ENCODE data around the gene HOXB4.
A peak's percentile ranks its signal among the peaks of the same experiment; 100 is the strongest.

Gene HOXB4

DNA sequence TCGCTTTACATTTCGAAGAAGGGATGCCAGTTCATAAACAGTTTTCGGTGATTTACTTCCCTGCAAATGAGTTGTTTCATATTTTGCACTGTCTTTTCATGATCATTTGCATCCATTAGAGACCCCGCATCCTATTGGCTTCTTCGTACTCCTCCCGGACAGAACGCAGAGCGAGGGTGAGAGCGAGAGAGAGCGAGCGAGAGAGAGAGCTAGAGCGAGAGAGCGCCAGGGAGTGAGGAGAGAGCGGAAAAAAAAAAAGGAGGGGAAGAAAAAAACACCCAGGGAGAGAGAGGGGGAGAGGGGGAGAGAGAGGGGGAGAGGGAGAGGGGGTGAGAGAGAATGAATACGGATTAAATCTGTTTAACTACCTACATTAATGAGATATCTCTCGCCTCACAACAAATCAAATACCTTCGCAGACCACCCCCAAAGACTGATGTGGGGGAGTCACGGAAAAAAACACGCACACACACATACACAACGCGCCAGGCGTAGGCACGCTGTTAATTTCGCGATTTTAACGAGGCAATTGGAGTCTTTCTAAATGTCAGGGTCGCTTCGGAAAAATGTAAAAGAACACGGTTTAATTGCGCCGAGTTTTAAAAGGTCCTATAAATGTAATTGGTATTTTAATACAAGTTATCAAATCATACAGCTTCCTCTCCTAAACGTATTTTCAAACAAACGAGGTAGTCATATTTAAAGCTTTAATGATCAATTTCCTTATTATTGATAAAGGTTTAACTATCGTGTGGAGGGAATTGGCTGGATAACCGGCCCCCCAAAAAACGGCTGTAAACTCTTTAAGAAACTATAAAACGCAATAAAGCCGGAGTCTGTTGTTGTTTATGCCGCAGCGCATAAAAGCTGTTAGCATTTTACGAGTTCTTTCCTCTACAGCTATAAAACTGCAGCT, 37.2 kb upstream of the HOXB4 start, which contains the start of gene HOXB8:
HOXB8 (minus strand) TSS at position 246 of the 916 bp plus-strand sequence. CDS start 588 bp downstream, outside the sequence.
- DNase-seq = no peak

DNA sequence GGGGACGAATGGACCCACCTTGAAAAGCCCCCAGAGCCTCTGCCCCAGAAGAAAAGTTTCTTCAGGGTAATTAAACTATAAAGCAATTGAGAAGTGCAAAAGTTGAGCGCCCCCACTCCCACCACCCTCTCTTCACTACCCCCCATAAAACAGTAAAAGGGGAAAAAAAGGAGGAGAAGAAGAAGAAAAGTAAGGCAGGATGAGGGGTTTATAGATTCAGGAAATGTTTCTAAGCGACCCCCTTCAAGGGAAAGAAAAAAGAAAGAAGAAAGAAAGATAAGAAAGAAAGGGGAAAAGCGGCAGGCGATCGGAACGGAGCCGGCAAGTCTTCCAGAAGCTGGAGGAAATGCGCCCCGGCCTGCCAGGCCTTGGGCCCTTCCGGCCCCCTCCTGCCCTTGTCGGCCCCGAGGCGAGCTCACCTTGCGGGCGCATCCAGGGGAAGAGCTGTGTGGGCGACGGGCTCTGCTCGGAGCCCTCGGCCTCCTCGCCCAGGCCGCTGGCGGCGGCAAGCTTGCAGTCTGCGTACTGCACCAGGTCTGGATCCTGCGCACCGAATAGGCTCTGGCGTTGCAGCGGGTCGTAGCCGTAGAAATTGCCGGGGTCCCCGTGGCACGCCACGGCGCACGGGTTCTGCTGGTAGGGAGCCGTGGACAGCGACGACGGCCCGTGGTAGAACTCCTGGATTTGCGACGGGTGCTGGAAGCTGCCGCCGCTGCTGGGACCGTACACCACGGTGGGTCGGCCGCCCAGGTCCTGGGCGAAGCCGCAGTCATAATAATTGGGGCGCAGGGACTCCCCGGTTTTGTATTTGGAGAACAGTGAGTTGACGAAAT, 35.9 kb upstream of the HOXB4 start:
- DNase-seq = peak; percentile 10

DNA sequence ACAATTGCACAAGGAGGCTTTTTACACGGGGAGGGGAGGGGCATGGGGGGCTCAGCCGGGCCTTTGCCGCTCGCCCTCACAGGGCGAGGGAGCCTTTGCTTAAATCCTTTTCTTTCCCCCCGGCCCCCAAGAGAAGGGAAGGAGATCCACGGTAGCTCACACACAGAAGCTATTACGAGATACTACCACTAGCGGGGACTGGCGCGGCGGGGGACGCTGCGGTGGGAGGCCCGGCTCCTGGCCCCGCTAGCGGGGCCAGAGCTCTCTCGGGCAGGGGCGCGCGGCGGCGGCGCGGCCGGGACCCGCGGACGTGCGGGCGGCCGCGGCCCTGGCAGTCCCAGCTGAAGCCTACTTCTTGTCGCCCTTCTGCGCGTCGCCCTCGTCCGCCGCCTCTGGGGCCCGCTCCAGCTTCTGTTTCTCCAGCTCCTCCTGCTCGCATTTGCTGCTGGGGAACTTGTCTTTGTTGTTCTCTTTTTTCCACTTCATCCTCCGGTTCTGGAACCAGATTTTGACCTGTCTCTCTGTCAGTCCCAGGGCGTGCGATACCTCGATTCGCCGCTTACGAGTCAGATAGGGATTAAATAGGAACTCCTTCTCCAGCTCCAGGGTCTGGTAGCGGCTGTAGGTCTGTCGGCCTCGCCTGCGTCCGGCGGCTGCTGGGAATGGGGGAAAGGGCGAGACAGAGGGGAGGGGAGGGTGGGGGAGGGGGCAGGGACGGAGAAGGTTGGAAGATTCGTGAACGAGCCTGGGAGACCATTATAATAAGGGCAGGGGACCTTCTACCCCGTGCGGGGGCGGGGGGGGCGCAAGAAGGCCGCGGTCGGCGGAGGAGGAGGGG, 34.9 kb upstream of the HOXB4 start:
- DNase-seq = peak; percentile 41

DNA sequence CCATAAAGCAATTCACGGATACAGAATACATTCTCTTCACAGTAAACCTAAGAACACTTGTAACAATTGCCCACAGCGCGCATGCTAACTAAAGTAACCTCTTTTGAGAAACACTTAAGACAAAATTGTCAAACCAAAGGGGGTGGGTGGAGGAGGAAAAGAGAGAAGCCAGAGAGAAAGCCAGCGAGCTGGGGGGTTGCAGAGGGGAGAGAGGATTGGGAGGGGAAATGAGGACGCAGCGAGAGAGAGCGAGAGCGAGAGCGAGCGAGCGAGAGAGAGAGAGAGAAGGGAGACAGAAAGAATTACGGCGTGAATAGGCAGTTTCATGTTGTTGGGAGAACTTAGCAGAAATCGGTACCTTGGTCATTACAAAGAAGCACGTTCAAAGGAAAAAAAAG, 34.3 kb upstream of the HOXB4 start:
- DNase-seq = no peak

DNA sequence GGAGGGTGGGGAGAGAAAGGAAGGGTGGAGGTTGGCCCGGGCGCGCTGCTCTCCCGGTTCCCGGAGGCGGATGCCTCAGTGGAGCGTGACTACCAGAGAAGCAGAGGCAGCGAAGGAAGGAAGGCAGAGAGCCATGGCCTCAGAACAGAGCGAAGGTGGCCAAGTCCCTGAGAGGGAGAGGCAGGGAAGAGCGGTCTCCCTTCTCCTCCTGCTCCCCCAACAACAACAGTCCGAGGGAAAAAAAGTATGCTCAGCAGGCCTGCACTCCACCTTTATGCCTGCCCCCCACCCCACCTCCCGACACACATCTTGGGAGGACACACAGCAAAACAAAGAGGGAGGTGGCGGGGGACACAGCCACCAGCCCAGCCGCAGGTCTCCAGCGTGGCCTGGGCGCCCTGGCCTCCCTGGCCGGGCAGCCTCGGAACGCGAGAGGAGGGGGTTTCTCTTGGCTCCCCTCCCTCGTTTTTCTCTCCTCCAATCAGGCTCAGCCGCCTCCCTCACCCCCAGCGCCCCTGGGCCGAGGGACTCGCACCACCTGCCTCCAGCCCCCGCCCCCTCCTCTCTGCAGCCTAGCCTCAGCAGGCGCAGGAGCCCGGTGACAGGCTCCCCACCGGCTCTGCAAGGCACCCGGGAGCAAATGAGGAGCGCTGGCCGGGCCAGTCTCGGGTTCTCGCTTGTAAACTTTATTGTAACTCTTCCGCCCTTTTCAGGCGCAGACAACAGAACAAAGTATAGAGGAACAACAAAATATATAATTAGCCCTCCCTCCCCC, 33.7 kb upstream of the HOXB4 start:
- DNase-seq = no peak

DNA sequence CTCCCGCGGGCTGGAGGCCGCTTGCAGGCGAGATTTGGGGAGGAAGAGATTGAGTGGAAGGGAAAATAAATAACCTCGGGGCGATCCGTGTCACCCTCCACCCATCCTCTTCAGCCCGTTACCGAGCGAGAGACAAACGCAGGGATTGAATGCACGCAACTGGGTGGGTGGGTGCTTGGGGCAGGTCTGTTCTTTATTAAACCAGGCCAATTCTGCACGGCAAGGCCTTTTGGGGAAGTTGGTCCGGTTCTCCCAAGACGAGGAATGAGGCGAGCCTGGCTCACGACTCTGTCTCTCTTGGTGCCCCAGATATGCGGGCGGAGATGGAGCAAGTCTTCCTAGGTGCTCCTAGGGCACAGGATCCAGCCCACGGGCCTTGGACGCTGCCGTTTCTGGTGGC, 33.1 kb upstream of the HOXB4 start:
- no peak for DNase-seq

DNA sequence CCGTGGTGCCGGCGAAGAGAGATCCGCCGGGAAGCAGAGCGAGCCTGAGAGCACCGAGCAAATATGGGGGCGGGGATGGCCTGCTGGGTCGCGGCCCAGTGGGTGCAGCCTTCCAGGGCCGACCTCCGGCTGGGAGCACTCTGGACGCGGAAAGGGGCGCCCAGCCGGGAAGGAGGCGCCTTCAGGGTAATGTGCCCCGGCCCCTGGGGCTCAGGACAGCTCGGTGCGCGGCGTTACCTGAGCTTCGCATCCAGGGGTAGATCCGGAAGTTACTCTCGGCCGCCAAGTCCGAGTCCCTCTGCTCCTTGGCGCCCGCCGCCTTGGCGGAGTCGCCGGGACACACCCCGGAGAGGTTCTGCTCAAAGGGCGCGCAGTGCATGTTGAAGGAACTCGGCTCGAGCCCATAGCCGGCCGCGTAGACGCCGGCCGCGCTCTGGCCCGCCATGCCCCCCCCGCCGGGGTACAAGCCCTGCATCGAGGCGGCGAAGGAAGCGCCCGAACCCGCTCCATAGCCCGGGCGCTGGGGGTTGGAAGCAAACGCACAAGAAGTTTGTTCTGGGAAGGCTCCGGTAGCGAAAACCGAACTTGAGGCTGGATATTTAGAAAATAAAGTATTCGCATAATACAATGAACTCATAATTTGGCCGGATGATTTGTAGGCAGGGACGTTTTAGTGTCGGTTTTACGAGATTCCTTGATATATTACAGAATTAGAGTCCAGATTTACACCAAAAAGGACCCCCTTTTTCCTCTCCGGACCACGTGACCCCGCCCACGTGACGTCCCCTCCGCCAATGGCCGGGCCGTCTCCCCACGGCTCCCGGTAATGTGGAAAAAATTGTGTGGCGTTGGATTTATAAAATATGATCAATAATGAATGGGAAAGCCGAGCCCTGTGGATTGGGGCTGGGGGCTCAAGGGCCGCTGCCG, 32.4 kb upstream of the HOXB4 start, which contains the start of gene HOXB7:
HOXB7 (minus strand) TSS at position 736 of the 930 bp plus-strand sequence; CDS start at position 637, 99 bp downstream.
- DNase-seq = peak; percentile 64

DNA sequence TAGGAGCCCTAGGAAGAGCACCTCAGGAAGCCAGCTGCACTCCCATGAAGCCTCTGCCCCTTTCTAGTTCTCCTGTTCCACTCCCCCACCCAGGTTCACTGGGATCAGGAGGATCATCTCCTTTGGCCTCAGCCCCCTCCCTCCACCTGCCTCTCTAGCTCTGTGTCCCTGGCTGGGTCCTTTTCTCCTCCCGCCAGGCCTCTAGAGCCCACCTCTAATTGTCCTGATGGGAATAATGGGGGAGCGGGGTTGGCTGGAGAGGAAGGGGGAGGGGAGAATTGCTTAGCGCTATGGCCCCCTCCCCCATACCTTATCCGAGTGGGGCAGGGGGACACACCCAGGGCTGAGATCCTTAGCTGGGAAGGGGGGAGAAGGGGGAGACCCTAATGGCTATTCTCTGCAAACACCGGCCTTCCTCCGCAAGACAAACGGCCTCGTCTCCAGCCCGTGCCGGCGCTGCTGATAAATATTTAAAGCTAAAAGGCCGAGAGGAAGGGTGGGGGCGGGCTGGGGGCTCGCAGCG, 31.7 kb upstream of the HOXB4 start:
- DNase-seq = no peak

DNA sequence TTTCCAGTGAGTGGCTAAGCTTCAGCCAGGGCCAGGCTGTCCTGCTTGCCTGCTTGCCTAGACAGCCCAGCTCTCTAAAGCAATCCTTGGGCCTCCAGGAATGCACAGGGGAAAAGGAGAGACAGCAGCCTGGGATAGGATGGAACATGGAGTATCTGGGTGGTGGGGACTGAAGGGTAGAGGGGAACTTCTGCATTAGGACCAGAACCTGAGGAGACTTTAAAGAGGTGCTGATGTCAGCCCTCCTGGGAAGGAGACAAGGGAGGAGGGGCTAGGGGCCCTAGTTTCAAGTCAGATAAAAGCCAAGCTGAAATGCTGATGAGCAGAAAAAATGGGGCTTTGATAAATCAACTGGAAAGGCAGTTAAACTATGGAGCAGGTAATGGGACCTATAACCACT, 30.9 kb upstream of the HOXB4 start:
- DNase-seq = no peak

DNA sequence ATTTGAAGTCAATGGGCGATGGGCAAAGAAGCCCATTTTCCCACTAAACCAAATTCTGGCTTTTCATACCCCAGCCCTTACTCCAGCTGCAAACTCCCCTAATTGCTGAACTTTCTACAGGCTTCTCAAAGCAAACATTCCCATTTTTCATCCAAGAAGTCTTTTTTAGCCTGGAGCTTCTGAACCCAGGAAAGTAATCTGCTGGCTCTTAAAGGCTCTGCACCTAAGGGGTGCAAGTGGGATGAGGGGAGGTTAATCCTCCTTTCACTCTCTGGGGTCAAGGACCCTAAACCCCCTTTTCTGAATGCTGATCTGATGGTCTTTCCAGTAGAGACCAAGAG, 30.3 kb upstream of the HOXB4 start:
- DNase-seq = no peak

DNA sequence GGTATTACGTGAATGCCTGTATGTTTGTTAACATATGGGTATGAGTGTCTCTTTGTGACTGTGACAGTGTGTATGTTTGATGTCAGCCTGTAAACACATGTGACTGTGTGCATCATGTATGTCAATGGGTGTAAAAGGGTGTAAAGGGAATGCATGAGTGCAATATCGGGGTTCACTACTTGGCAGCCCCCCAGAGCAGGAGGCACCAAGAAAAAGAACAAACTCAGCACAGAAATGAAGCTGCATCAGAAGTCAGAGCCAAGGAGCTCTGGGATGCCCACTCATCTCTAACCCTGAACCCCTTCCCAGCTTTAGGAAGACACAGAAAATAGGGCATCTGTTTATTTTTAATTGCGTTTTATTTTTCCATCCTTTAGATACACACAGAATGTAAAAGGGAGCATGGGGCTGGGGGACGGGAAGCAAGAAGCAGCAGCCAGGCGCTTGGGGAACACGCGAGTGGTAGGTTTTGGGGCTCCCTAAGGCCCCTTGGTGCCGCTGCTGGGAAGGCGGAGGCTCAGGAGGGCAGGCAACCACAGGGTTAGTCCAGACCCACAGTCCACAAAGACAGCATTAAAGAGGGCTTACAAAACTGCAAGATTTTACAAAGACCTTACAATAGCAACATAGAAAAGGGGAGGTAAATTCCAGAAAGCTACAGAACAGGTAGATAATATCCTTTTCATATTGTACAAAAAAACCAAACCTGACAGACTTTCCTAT, 28.9 kb upstream of the HOXB4 start:
- no peak for DNase-seq

DNA sequence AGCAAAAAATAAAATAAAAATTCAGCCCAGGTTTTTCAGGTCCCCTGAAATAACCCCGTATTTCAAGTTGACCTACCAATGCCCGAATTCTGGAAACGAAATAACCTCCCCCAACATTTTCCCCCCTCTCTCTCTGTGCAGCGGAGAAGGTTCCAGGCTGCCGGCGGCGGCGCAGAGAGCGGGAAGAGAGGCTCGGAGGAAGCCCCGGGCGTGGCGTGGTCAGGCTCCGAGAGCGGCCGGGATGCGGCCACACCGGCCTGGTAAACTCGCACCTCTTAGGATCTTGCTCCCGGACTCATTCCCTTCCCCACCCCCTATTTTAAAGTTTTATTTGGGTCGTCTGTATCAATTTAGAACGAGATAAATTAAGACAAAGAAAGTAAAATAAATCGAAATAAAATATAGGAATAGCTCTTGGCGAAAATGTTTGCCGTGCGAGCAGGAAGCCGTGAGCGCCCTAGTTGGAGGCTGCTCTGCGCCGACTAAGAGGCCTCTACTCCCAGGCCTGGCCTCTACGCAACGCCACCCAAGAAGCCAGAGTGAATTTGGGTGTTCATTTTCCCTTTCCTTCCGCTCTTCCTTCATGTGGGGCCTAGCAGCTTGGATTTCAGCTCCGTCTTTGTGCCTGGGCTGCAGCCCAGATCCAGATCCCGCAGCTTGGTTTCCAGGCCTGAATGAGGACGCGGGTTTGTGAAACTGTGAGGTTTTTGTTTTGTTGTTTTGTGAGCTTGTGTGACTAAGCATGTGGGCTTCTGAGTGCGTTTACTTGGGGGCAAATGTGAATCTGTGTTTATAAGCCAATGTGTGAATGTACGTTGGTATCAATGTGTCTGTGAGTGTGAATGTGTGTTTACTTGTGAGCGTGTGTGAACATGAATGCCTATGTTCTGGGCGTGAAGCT, 28.1 kb upstream of the HOXB4 start:
- no peak for DNase-seq

DNA sequence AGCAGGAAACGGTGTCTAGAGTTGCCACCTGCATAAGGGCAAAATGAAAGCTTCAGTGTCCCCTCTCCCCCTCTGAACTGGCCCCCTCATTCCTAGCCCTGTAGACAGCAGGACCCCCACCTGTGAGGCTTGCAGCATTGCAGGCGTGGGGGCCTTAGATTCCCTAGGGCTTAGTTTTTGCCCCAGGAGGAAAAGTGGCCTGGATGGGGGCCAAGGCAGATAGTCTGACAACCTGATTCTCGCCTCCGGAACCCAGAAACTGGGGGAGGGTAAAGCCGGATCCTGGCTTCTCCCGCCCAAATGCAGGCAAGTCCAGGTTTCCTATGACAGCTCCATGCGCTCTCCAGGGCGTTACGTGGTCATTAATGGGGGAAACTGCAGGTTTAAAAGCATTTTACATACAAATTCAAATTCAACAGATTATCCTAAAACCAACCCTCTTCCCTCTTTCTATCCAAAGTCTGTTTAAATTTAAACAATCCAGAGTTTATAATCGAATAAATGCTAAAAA, 27.3 kb upstream of the HOXB4 start:
- DNase-seq = no peak

DNA sequence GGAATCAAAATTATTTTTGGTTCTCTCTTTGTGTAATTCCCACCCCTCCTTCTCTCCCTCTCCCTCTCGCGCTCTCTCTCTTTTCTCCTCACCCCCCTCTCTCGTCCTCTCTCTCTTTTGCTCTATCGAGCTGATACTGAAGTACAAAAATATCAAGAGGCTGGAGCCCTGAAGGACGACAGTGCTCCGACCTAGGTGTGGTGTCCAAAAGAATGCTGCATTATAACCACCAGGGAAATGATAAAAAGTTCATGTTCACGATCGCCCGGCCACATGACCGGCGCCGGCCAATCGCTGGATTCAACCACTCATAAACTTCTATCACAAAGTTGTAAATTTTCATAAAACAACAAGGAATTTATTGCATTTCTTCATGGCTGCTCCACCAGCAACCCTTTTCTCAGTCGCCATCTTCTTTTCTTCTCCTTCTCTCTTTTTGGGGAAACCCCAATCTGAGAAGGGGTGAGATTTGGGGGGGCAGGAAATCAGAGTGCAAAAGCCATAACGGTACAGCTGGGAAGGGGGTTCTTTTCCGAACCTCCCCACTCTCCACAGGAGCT, 26.7 kb upstream of the HOXB4 start, which contains the start of gene HOXB6:
HOXB6 (minus strand) TSS at position 217 of the 560 bp plus-strand sequence. CDS start 6,836 bp downstream, outside the sequence.
- no peak for DNase-seq

DNA sequence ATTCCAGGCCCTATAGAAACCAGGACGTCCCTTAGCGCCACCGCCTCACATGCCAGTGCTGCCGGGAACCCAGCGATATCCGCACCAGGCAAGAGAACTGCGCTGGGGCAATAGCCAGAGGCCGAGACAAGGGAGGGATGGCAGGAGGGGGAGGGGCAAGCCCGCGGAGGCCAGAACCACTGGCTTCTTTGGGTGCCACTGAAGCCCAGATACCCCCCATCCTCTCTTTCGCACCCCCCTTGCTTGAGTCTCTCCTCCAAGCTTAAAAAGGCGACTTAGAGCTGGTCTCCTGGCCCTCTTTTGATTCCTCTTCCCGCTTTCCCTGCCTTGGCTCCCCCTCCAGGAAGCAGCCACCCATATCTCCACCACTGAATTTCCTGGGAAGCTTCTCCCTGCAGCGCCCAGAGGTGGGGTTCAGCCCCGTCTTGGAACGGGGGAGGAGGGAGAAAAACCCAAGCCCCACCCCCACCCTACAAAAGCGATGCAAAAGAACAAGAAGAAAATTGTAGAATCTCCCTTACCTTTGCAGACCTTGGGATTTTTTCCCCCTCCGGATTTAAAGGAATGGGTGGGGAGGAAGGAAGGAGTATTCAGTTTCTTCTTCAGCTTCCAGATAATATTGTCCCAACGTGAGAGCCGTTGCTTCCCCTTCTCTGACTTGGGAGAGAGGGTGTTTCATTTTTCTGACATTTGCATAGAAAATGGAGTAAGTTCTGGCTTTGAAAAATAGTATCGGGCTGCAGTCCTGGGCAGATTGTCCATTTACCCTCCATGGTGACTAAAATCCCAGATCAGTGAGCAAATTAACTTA, 26.0 kb upstream of the HOXB4 start:
- DNase-seq = no peak

DNA sequence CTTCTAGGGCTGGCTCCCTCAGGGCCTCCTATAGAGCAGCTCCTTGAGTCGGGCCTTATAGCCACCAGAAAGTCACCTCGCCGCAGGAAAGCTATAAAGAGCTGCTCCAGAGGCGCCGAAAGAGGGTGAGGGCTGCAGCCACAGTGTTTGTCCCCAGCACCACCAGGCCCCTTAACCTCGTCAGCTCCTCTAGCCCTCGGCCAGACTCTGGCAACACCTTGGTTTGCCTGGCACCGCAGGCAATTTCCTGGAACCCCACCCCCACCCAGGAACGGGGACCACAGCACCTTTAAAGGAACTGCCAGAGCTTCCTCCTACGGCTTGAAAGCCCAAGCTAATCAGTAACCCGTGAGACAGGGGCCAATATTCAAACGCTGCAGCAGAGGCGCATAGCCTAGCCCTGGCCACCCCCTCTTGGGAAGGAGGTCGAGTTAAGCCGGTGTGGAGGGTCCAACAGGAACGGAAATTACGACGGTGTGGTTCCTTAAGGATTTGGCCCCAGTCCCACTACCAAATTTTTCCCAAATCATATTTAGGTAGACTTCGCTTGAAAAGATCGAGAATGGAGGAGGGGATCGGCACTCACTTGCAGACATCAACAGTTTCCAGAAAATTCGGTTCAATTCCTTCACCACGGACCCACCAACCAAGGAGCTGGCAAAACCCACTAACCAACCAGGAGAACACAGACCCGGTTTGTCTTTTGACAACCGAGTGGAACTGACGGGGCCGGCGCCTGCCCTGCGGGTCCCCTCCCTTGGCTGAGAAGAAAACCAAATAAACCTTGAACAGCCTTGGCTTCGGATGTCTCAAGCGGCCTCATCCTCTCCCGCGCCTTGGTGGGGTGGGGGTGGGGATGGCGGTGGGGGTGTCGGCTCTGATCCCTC, 23.6 kb upstream of the HOXB4 start:
- no peak for DNase-seq
